ENCODE results near the gene CEBPA.

DNA sequence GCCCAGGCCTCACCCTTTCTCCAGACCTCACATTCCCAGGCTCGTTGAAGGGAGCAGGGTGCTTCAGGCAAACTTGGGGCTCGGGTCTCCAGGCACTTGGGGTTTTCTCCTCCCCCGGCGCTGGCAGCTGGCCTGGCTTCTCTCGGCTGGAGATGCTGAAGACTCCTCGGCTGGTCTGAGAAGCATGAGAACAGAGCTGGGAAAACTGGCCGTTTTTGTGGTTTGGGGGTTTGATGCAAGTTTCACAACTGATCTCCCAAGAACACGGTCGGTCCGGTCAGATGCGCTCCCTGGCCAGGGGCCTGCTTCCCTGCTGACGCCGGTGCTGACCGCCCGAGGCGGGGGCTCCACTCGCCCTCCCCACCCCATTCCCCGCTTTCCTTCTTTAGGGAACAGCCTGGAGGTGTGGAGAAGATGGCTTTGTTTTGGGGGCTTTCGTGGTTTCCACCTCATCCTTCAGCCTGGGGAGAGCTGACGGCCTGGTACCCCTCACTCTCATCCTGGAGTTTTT is 35.3 kb downstream of the CEBPA start:
- TF ChIP-seq, protein P1, sequence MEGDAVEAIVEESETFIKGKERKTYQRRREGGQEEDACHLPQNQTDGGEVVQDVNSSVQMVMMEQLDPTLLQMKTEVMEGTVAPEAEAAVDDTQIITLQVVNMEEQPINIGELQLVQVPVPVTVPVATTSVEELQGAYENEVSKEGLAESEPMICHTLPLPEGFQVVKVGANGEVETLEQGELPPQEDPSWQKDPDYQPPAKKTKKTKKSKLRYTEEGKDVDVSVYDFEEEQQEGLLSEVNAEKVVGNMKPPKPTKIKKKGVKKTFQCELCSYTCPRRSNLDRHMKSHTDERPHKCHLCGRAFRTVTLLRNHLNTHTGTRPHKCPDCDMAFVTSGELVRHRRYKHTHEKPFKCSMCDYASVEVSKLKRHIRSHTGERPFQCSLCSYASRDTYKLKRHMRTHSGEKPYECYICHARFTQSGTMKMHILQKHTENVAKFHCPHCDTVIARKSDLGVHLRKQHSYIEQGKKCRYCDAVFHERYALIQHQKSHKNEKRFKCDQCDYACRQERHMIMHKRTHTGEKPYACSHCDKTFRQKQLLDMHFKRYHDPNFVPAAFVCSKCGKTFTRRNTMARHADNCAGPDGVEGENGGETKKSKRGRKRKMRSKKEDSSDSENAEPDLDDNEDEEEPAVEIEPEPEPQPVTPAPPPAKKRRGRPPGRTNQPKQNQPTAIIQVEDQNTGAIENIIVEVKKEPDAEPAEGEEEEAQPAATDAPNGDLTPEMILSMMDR (optimal IDR thresholded peaks at IDR 0.05 in 1 of 3, IDR thresholded peaks at IDR 0.05 in 1 of 3, conservative IDR thresholded peaks at IDR 0.05 in 1 of 3; ENCODE audit: extremely low read depth in 1 of 3, insufficient read depth in 2 of 3, low read length in 3 of 3), result no peak
- TF ChIP-seq EZH2 (IDR thresholded peaks at IDR 0.05; ENCODE audit: low read length), result no peak
